Measurements from ENCODE around the gene TMEM221. TPM values are rescaled to one million over a fixed set of nuclear protein-coding genes. Genes with fewer than 3 reads are reported as not detected.

The TMEM221 gene
- total RNA-seq, 1 experiment from 2014 or later: 3.4 TPM

DNA sequence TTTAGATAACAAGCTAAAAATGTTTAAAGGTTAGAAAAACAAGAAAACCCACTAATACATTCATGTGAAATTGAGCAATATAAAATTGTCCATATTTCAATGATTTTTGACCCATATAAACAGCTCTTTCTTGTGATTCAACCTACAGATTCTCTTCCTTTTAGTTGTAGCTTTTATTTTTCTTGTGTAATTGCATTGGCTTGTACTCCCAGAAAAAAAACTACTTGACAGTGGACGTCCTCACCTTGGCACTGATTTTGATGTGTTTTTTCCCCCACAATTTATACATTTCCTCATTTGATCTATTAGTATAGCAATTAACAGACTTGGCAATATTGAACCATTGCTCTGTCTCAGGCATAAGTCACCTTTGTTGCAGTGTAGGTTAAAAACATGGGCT, 59.2 kb downstream of the TMEM221 start:
- intact Hi-C loops (cut with micrococcal nuclease): no loop called here
- no peaks in the 10 kb centered on the region for H3K9me2 ChIP-seq (ENCODE audit: insufficient read depth)
- no peak overlapping the region for H3K9ac ChIP-seq (ENCODE audit: low read length)
- peaks cover 11 to 27% of the 10 kb centered on the region in 2 experiments for H3K4me1 ChIP-seq (ENCODE audit: control insufficient read depth in 1 of 2, insufficient read depth in 2 of 2, low read length in 2 of 2)
- ChIA-PET CTCF (interaction anchor here (1.0 to 1.2 kb wide), 2 partner anchors 14 to 30 kb away, joined by 3 to 4 read pairs; partner anchors contain the start of gene MVB12A), RAD21 (ENCODE audit: low non-redundant PET in 1 of 2, low total read pairs in 2 of 2, uncharacterized antibody in 2 of 2, unreplicated experiment in 2 of 2) (no interaction called here), POLR2A (interaction anchor here (1.0 to 1.6 kb wide), 2 partner anchors 95 to 96 kb away, joined by 3 read pairs; no protein-coding TSS in a partner anchor)
- no peaks in the 10 kb centered on the region for H3K9me3 ChIP-seq (ENCODE audit: control insufficient read depth in 1 of 2, insufficient read depth in 1 of 2, low read depth in 1 of 2, low read length in 2 of 2)
- no peak overlapping the region for H3K27ac ChIP-seq (ENCODE audit: low read depth, low read length)
- no TSS peak for BruUV-seq (replicated peaks)
- no peaks in the 10 kb centered on the region for H3K79me2 ChIP-seq (ENCODE audit: insufficient read depth, low read length)
- no peak overlapping the region for H2AFZ ChIP-seq (ENCODE audit: low read depth, low read length, poor library complexity, severe bottlenecking)
- TF ChIP-seq, protein P1, sequence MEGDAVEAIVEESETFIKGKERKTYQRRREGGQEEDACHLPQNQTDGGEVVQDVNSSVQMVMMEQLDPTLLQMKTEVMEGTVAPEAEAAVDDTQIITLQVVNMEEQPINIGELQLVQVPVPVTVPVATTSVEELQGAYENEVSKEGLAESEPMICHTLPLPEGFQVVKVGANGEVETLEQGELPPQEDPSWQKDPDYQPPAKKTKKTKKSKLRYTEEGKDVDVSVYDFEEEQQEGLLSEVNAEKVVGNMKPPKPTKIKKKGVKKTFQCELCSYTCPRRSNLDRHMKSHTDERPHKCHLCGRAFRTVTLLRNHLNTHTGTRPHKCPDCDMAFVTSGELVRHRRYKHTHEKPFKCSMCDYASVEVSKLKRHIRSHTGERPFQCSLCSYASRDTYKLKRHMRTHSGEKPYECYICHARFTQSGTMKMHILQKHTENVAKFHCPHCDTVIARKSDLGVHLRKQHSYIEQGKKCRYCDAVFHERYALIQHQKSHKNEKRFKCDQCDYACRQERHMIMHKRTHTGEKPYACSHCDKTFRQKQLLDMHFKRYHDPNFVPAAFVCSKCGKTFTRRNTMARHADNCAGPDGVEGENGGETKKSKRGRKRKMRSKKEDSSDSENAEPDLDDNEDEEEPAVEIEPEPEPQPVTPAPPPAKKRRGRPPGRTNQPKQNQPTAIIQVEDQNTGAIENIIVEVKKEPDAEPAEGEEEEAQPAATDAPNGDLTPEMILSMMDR (IDR thresholded peaks at IDR 0.05 in 2 of 3, conservative IDR thresholded peaks at IDR 0.05 in 1 of 3; ENCODE audit: borderline replicate concordance in 1 of 3, insufficient read depth in 1 of 3, low read depth in 2 of 3, low read length in 2 of 3): no peak
- TF ChIP-seq, protein P2, sequence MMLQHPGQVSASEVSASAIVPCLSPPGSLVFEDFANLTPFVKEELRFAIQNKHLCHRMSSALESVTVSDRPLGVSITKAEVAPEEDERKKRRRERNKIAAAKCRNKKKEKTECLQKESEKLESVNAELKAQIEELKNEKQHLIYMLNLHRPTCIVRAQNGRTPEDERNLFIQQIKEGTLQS (IDR thresholded peaks at IDR 0.05): no peak
- TF ChIP-seq CEBPB (IDR thresholded peaks at IDR 0.05; ENCODE audit: low read depth) (no peak), ELF1 (IDR thresholded peaks at IDR 0.05; ENCODE audit: borderline replicate concordance, low read depth) (no peak), SRF (IDR thresholded peaks at IDR 0.05; ENCODE audit: low read depth) (no peak), FOSL1 (IDR thresholded peaks at IDR 0.05; ENCODE audit: low read depth) (no peak), TCF7L2 (IDR thresholded peaks at IDR 0.05; ENCODE audit: borderline replicate concordance, extremely low read depth, insufficient read depth, insufficient read length) (no peak), SIN3A (IDR thresholded peaks at IDR 0.05; ENCODE audit: low read depth) (no peak), CBX3 (IDR thresholded peaks at IDR 0.05; ENCODE audit: low read depth) (no peak), EZH2phosphoT487 (IDR thresholded peaks at IDR 0.05; ENCODE audit: borderline replicate concordance) (no peak), POLR2AphosphoS5 (IDR thresholded peaks at IDR 0.05; ENCODE audit: low read depth, low read length) (no peak), YY1 (IDR thresholded peaks at IDR 0.05; ENCODE audit: extremely low read depth, insufficient replicate concordance, low read depth, low read length) (no peak), SP1 (IDR thresholded peaks at IDR 0.05; ENCODE audit: low read depth) (no peak), RAD21 (IDR thresholded peaks at IDR 0.05; ENCODE audit: low read depth) (no peak)
- TF ChIP-seq, protein P3, sequence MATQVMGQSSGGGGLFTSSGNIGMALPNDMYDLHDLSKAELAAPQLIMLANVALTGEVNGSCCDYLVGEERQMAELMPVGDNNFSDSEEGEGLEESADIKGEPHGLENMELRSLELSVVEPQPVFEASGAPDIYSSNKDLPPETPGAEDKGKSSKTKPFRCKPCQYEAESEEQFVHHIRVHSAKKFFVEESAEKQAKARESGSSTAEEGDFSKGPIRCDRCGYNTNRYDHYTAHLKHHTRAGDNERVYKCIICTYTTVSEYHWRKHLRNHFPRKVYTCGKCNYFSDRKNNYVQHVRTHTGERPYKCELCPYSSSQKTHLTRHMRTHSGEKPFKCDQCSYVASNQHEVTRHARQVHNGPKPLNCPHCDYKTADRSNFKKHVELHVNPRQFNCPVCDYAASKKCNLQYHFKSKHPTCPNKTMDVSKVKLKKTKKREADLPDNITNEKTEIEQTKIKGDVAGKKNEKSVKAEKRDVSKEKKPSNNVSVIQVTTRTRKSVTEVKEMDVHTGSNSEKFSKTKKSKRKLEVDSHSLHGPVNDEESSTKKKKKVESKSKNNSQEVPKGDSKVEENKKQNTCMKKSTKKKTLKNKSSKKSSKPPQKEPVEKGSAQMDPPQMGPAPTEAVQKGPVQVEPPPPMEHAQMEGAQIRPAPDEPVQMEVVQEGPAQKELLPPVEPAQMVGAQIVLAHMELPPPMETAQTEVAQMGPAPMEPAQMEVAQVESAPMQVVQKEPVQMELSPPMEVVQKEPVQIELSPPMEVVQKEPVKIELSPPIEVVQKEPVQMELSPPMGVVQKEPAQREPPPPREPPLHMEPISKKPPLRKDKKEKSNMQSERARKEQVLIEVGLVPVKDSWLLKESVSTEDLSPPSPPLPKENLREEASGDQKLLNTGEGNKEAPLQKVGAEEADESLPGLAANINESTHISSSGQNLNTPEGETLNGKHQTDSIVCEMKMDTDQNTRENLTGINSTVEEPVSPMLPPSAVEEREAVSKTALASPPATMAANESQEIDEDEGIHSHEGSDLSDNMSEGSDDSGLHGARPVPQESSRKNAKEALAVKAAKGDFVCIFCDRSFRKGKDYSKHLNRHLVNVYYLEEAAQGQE (IDR thresholded peaks at IDR 0.05; ENCODE audit: low read depth): no peak
- DNase-seq (ENCODE audit: low read depth, low spot score) (no peak), ATAC-seq (no peak)
- no peaks in the 10 kb centered on the region for H4K20me1 ChIP-seq (ENCODE audit: insufficient read depth)
- H3K36me3 ChIP-seq (ENCODE audit: control insufficient read depth in 1 of 2, insufficient read depth in 2 of 2, low read length in 2 of 2): no peaks in the 10 kb centered on the region
- H3K4me3 ChIP-seq (replicated peaks in 1 of 2; ENCODE audit: low read depth in 1 of 2, low read length in 2 of 2): no peak overlapping the region
- no peak overlapping the region for H3K4me2 ChIP-seq (ENCODE audit: low read length)
- H3K27me3 ChIP-seq (ENCODE audit: insufficient read depth, low read length): no peaks in the 10 kb centered on the region
